ENCODE results near the gene RAE1. TPM values are rescaled to one million over a fixed set of nuclear protein-coding genes. Genes with fewer than 3 reads are reported as not detected.

Gene RAE1
- total RNA-seq, 2 experiments from 2014 or later = 45.6 to 46.5 TPM

DNA sequence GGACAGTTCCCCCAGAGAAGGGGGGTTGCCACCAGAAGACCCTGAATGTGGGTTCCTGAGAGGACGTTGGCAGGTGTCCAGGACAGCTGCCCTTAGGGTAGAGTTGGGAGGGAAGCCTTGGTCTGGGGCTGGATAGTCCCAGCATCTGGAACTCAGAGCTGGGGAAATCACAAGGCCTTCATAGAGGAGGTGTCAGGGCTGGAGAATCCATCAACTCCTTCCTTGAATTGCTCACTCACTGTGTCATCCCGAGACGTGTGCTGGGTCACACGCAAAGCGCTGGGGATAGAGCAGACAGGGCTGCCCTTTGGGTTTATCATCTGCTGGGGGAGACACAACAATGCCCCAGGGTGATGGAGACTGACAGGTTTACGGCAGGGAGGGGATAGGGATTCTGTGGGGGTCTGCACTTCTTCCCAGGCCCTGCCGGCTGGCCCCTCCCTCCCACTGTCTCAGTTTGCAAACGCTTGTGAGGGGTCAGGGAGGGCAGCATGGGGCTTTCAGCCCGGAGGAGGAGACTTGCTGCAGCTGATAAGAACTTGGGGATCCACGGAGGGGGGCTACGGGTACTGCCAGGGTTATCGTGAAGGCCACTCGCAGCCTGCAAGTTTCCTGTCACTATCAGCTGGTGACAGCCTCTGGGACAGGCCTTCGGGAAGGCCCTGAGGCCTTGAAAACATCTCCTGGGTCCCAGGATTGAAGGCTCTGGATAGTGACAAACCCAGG lies 58.8 kb downstream of the RAE1 start:
- intact Hi-C loops (cut with micrococcal nuclease) = no loop called here
- Mint-ChIP-seq H3K27me3 (ENCODE audit: low read depth) (no peaks in the 10 kb centered on the region), H3K9me3 (no peaks in the 10 kb centered on the region), H3K36me3 (ENCODE audit: low read depth) (peaks cover 18% of the 10 kb centered on the region), H3K4me3 (no peak overlapping the region), H3K27ac (no peak overlapping the region), H3K4me1 (ENCODE audit: low read depth) (peaks cover 4% of the 10 kb centered on the region)
- CTCF ChIA-PET = interaction anchor here (1.1 kb wide), 1 partner anchor 47 kb away, joined by 3 read pairs; no protein-coding TSS in a partner anchor
- DNase-seq = no peak

DNA sequence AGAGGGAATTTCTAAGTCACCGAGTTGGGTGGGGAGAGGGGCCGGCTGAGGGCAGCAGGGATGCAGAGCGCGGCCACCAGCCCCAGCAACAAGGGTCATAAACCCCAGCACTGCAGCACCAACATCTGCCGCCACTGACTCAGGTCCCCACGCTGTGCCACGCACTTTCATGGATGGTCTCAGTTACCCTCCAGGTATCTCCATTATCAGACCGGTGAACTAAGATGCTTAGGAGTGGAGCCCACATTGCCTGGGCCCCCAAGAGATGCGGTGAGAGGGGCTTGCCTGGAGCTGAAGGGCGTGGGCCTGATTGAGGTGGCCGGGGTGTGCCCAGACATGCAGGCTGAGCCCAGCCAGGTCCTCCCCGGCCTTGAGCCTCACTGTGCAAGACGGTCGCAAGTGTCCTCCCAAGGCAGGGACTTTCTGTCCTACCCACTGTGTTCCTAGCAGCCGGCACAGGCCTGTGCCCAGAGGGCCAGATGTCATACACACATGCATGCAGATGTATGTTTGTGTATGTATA lies 59.4 kb downstream of the RAE1 start:
- H3K9me3 Mint-ChIP-seq = no peaks in the 10 kb centered on the region
- H3K27me3 Mint-ChIP-seq (ENCODE audit: low read depth) = no peaks in the 10 kb centered on the region
- CTCF ChIA-PET = no interaction called here
- no peak overlapping the region for H3K27ac Mint-ChIP-seq
- peaks cover 4% of the 10 kb centered on the region for H3K4me1 Mint-ChIP-seq (ENCODE audit: low read depth)
- no peak overlapping the region for H3K4me3 Mint-ChIP-seq
- no peak for DNase-seq
- intact Hi-C loops (cut with micrococcal nuclease) = no loop called here
- H3K36me3 Mint-ChIP-seq (ENCODE audit: low read depth) = peaks cover 16% of the 10 kb centered on the region

GRCh38 chr20:57410924-57411323 lies 59.9 kb downstream of the RAE1 start:
- Mint-ChIP-seq H3K27me3 (ENCODE audit: low read depth) (no peaks in the 10 kb centered on the region), H3K36me3 (ENCODE audit: low read depth) (peaks cover 16% of the 10 kb centered on the region), H3K4me3 (no peak overlapping the region), H3K9me3 (no peaks in the 10 kb centered on the region), H3K27ac (no peak overlapping the region), H3K4me1 (ENCODE audit: low read depth) (peaks cover 4% of the 10 kb centered on the region)
- intact Hi-C loops (cut with micrococcal nuclease) = no loop called here
- no peak for DNase-seq
- CTCF ChIA-PET = no interaction called here

DNA sequence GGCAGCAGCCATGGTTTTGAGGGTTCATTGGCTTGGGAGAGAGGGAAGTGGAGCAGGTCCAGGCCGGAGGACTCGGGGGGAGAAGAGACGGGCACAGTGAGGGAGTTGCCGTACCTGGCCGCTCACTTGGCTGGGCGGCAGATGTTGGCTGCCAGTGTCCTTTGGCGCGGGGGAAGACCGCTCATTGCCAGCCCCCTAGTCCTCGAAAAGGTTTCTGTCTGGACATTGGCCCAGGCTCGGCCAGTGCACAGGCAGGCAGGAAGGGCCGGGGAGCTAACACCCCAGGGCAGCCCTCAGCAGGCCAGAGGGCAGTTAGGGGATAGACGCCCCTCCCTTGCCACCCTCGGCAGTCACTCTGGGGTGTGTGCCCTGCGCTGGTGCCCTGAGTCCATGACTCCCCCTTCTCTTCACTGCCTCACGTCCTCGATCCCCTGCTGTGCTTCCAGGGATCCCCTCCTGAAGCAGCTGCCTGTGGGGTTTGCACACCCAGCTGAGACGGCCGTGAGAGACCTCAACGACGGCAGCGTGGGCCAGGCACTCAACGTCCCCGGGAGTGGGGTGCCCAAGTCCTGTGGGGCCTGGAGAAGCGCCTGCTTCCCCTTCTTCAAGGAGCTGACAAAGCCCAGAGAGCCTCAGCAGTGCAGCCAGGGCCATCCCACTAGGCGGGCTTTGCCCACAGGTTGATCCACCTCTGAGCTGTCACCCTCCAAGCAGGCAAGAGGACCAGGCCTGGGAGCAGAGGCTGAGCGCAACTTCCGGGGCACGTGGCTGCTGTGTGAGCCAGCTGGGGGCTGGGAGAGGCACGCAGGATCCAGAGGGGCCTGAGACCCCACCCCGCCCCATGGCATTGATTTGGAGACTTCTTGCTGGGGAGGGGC lies 60.6 kb downstream of the RAE1 start:
- intact Hi-C loops (cut with micrococcal nuclease) = no loop called here
- no peaks in the 10 kb centered on the region for H3K9me3 Mint-ChIP-seq

DNA sequence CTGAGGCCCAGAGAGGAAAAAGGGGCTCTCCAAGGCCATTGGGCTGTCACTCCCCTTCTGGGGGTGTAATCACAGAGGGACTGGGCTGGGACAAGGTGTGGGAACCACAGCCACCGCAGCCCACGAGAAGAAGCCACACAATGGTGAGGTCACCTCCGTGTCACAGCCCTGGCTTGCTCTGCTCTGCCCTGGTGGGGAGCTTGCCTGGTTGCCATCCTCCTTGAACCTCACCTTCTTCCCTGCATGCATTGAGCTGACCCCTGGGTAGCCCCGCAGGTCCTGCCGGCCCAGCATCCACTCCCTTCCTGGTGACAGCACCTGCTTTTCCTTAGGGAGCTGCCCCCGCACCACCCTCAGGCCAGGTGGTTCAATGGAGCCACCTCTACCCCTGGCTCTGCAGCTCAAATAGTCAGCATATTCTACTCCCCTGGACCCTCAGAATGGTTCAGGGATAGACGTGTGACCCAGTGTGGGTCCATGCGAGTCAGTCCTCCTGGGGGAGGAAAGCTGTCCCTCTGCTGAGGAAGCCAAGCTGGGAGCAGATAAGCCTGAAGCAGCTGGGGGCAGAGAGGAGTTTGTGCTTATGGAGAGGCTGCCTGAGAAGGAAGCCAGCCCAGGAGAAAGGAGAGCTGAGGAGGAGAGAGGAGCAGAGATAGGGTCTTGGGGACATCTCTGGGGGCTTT lies 61.4 kb downstream of the RAE1 start:
- H3K27ac Mint-ChIP-seq = no peak overlapping the region
- no peak overlapping the region for H3K4me3 Mint-ChIP-seq
- H3K36me3 Mint-ChIP-seq (ENCODE audit: low read depth) = peaks cover 9% of the 10 kb centered on the region
- CTCF ChIA-PET = interaction anchor here (0.6 to 1.3 kb wide), 6 partner anchors 11 to 81 kb away, joined by 3 to 5 read pairs (median 3); no protein-coding TSS in a partner anchor
- intact Hi-C loops (cut with micrococcal nuclease) = no loop called here
- DNase-seq = no peak
- H3K9me3 Mint-ChIP-seq = no peaks in the 10 kb centered on the region
- H3K27me3 Mint-ChIP-seq (ENCODE audit: low read depth) = no peaks in the 10 kb centered on the region
- peaks cover 2% of the 10 kb centered on the region for H3K4me1 Mint-ChIP-seq (ENCODE audit: low read depth)

More for the DNA sequence above, 60.6 kb downstream of the RAE1 start:
- CTCF ChIA-PET = no interaction called here
- H3K4me1 Mint-ChIP-seq (ENCODE audit: low read depth) = peaks cover 4% of the 10 kb centered on the region
- H3K27me3 Mint-ChIP-seq (ENCODE audit: low read depth) = no peaks in the 10 kb centered on the region
- DNase-seq = no peak
- H3K4me3 Mint-ChIP-seq = no peak overlapping the region
- H3K36me3 Mint-ChIP-seq (ENCODE audit: low read depth) = peaks cover 16% of the 10 kb centered on the region
- H3K27ac Mint-ChIP-seq = no peak overlapping the region

DNA sequence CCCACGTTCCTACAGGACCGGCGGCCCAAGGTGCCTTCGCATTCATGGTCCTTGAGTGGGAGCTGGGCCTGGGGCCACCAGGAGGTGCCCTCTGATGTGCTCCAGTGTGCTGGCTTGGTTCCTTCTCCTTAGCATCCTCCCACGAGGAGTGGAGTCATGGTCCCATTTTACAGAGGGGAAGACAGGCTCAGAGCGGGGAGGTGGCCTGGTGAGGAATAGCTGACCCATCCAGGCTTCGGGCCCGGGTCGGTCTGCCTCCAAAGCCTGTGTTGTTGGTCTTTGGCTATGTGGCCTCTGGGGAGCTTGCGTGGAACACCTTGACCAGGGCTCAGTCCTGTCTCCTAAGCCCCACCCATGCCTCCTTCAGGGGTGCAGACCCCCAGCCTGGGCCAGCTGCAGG lies 62.9 kb downstream of the RAE1 start:
- Mint-ChIP-seq H3K27me3 (ENCODE audit: low read depth) (no peaks in the 10 kb centered on the region), H3K4me1 (ENCODE audit: low read depth) (peaks cover 2% of the 10 kb centered on the region), H3K36me3 (ENCODE audit: low read depth) (no peaks in the 10 kb centered on the region), H3K9me3 (no peaks in the 10 kb centered on the region), H3K27ac (no peak overlapping the region), H3K4me3 (no peak overlapping the region)
- intact Hi-C loops (cut with micrococcal nuclease) = no loop called here
- CTCF ChIA-PET = interaction anchor here (1.2 to 1.3 kb wide), 2 partner anchors 17 to 51 kb away, joined by 3 read pairs; no protein-coding TSS in a partner anchor
- DNase-seq = no peak

- CTCF ChIA-PET = no interaction called here
- no peaks in the 10 kb centered on the region for H3K9me3 Mint-ChIP-seq
- H3K36me3 Mint-ChIP-seq (ENCODE audit: low read depth) = no peaks in the 10 kb centered on the region
These were observed 64.0 kb downstream of the RAE1 start for GRCh38 chr20:57414867-57415592.

GRCh38 chr20:57415771-57416170 lies 64.7 kb downstream of the RAE1 start:
- H3K36me3 Mint-ChIP-seq (ENCODE audit: low read depth) = no peaks in the 10 kb centered on the region
- intact Hi-C loops (cut with micrococcal nuclease) = no loop called here
- CTCF ChIA-PET = no interaction called here
- no peak for DNase-seq
- H3K9me3 Mint-ChIP-seq = no peaks in the 10 kb centered on the region
- H3K27me3 Mint-ChIP-seq (ENCODE audit: low read depth) = no peaks in the 10 kb centered on the region
- H3K27ac Mint-ChIP-seq = no peak overlapping the region
- peaks cover 2% of the 10 kb centered on the region for H3K4me1 Mint-ChIP-seq (ENCODE audit: low read depth)
- no peak overlapping the region for H3K4me3 Mint-ChIP-seq

More at GRCh38 chr20:57414867-57415592, 64.0 kb downstream of the RAE1 start:
- no peak overlapping the region for H3K27ac Mint-ChIP-seq
- H3K4me3 Mint-ChIP-seq = no peak overlapping the region
- H3K27me3 Mint-ChIP-seq (ENCODE audit: low read depth) = no peaks in the 10 kb centered on the region
- intact Hi-C loops (cut with micrococcal nuclease) = no loop called here
- H3K4me1 Mint-ChIP-seq (ENCODE audit: low read depth) = peaks cover 2% of the 10 kb centered on the region
- no peak for DNase-seq

- CTCF ChIA-PET = interaction anchor here (0.8 kb wide), 1 partner anchor 14 kb away, joined by 3 read pairs; no protein-coding TSS in a partner anchor
- intact Hi-C loops (cut with micrococcal nuclease) = no loop called here
These were observed 65.4 kb downstream of the RAE1 start for GRCh38 chr20:57416296-57417022.

GRCh38 chr20:57417051-57417689 lies 66.1 kb downstream of the RAE1 start:
- Mint-ChIP-seq H3K4me1 (ENCODE audit: low read depth) (peaks cover 2% of the 10 kb centered on the region), H3K27me3 (ENCODE audit: low read depth) (no peaks in the 10 kb centered on the region), H3K36me3 (ENCODE audit: low read depth) (no peaks in the 10 kb centered on the region), H3K27ac (no peak overlapping the region), H3K4me3 (no peak overlapping the region), H3K9me3 (no peaks in the 10 kb centered on the region)
- intact Hi-C loops (cut with micrococcal nuclease) = no loop called here
- CTCF ChIA-PET = interaction anchor here (0.8 kb wide), 1 partner anchor 13 kb away, joined by 3 read pairs; no protein-coding TSS in a partner anchor
- DNase-seq = no peak

More at GRCh38 chr20:57416296-57417022, 65.4 kb downstream of the RAE1 start:
- H3K27me3 Mint-ChIP-seq (ENCODE audit: low read depth) = no peaks in the 10 kb centered on the region
- H3K9me3 Mint-ChIP-seq = no peaks in the 10 kb centered on the region
- no peak overlapping the region for H3K27ac Mint-ChIP-seq
- H3K4me3 Mint-ChIP-seq = no peak overlapping the region
- H3K36me3 Mint-ChIP-seq (ENCODE audit: low read depth) = no peaks in the 10 kb centered on the region
- no peak for DNase-seq
- peaks cover 2% of the 10 kb centered on the region for H3K4me1 Mint-ChIP-seq (ENCODE audit: low read depth)
